HG03521 (cell line): Measurements from ENCODE around the gene CHST11.
A peak's percentile ranks its signal among the peaks of the same experiment; 100 is the strongest.

Experiments
- ATAC-seq: cut with Tn5 transposase; IDR thresholded peaks from one replicate; pipeline ENCODE4 v1.9.1; 2021; ENCODE audit warnings: mild to moderate bottlenecking, moderate library complexity; ENCODE audit not compliant: unreplicated experiment

Gene CHST11

DNA sequence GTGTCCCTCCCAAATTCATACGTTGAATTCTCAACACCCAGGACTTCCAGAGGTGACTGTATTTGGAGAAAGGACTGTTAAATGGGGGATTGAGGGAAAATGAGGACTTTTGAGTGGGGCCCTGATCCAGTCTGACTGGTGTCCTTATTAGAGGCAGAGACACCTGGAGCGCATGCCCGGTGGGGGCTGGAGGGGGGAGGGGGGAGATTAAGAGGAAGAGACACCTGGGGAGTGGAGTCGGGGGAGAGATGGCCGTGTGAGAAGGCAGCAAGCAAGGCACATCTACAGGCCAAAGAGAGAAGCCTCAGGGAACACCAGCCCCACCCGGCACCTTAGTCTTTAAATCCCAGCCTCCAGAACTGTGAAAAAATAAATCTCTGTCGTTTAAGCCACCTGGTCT lies 291.6 kb downstream of the CHST11 start:
- no peak for ATAC-seq

DNA sequence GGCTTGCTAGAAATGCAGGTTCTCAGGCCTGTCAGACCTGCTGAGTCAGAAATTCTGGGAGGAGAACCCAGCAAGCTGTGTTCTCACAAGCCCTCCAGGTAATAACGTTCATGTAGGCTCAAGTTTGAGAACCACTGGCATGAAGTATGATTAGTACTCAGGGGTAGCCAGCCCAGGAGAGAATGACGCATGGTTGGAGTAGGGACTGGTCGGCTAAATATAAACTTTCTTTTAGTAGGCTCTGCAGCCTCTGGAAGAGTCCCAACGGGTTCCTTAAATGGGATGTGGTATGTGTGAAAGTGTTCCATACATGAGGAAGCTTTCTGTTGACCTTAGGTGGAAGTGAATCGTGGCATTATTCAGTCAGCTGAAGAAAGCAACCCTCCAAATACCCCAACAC lies 292.0 kb downstream of the CHST11 start:
- ATAC-seq: no peak

GRCh38 chr12:104749545-104749944 lies 292.8 kb downstream of the CHST11 start:
- ATAC-seq: no peak

GRCh38 chr12:104750061-104750460 lies 293.3 kb downstream of the CHST11 start:
- peak; percentile 61 for ATAC-seq

DNA sequence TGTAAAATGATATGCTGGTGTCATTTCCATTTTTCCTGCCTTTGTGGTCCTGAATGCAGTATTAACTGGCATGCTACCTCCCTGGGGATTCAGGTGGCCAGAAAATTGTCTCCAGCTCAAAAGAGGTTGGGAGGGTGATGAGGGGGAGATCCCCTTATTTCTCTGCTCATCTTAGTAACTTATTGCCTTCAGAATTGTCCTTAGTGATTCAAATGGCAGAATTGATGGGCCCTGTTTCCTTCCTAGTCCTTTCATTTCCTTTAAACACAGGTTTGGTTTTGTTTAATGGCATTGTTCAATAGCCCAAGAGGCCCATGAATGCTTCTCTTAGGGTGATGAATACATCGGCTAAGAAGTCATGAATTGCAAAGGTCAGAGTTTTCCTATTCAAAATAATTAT lies 294.4 kb downstream of the CHST11 start:
- no peak for ATAC-seq

GRCh38 chr12:104751594-104751993 lies 294.8 kb downstream of the CHST11 start:
- peak; percentile 56 for ATAC-seq

GRCh38 chr12:104752016-104752415 lies 295.3 kb downstream of the CHST11 start:
- no peak for ATAC-seq

DNA sequence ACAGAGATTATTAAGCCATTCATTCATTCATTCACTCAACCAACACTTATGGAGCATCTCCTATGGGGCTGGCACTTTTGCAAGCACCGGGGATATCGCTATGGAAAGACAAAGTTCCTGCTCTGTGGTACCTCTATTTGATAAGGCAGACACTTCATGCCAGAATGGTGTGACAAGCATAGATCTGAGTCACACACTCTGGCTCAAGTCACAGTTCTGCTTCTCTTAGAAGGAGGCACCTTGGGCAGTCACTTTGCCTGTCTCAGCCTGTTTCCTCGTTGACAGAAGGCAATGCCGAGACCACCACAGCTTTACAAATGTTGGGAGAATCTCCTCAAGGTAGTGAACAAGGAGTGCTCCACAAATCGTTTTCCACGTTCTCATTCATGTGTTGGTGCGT lies 296.1 kb downstream of the CHST11 start:
- no peak for ATAC-seq

DNA sequence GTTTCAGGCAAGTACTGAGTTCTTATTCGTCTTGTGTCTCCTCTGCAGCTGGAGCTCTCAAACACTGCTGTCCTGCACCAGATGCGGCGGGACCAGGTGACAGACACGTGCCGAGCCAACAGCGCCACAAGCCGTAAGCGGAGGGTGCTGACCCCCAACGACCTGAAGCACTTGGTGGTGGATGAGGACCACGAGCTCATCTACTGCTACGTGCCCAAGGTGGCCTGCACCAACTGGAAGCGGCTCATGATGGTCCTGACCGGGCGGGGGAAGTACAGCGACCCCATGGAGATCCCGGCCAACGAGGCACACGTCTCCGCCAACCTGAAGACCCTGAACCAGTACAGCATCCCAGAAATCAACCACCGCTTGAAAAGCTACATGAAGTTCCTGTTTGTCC lies 300.2 kb downstream of the CHST11 start:
- no peak for ATAC-seq

DNA sequence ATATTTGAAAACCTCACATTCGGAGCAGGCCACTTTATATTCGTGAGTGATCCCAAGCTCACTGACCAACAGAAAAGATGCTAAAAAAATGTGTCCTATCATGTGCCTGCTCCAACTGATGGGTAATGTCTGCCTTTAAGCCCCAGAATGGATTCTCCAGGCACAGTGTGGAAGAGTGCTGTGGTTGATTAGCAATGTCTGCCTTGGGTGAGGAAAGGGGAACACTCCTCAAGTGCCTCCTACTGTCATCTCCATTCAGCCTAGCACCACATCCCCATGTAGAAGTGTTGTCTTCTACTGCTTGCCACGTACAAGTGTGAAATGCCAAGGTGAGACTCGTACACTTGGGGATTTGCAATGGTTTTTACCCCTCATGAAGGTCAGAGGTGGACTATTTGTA lies 302.0 kb downstream of the CHST11 start:
- ATAC-seq: no peak

GRCh38 chr12:104761091-104761490 lies 304.3 kb downstream of the CHST11 start:
- ATAC-seq: no peak

DNA sequence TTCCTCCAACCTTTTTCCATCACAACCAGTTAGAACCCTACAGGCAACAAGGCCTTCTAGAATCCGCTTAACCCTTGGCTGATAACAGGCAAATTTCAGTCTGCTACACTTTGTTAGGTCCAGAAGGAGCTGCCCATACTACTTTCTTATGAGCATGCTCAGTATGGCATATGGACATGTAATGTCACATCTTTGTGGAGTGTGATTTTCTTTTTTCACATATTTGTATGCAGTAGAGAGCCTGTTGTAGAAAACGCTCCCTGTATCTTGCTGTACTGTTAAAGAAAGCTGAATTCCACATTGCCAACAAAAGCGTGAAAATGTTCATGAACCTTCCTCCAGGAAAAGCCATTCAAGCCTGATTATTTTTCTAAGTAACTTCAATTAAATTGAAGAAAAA lies 304.9 kb downstream of the CHST11 start:
- no peak for ATAC-seq

DNA sequence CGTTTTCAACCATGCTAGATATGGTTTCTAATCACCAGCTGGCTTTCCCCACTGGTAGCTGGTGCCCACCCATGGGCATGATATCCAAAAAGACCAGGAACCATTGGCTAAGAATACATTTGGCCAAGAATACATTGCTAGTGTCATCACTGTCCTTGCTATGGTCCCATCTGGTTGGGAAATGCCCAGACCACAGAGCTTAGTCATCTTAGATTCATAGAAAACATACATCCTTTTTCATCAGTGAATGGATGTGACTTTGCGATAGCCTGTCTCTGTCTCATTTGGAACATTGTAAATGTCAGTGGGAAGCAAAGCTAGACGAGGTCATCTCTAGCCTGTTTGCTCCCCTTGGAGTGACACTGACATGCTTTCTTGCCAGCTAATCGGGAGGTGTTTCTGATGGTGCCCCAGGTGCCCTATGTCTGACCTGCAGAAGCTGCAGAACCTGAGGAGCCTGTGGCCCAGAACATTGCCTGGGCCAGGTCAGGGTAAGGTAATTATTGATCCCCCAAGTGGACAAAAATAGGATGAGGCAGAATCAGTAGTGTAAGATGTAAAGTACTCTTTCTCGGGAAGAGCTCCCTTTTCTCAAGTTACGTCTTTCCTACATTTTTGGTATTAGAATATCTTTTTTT lies 306.5 kb downstream of the CHST11 start:
- peak; percentile 45 for ATAC-seq

DNA sequence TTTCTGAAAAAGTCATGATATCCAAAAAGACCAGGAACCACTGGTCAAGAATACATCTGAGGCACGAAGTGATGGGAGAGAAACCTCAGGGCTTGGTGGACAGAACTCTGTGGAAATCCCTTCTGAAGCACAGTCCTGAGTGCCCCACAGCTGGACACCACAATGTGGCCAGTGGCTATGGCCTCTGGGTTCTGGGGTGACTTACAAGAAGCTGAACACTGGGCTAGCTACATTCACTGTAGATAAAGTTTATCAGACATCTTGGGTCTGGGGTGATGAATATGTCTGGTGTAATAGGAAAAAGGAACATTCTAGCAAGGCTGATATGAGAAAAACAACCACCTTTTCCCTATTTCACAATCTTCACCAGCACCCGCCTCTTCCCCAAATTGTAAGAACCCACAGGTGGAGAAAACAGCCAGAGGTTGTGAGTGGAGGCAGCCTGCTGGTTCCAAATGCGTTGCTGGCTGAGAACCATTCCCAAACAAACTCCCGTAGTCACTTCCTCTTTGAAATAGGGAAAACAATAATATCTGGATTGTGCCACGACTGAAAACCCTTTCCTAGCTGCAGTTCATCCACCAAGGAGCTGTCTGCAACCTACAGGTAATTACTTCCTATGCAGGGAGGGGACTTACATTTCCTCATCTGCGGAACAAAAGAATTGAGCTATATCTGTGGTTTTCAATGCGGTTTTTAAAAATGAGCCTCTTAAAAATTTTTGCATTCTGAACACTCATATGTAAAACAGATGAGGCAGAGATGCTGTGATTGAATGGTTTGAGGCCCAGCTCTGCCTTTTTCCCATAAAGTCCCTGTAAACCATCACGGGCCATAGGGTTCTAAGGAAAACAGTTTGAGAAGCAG lies 307.7 kb downstream of the CHST11 start:
- no peak for ATAC-seq

GRCh38 chr12:104767261-104767660 lies 310.5 kb downstream of the CHST11 start:
- no peak for ATAC-seq

DNA sequence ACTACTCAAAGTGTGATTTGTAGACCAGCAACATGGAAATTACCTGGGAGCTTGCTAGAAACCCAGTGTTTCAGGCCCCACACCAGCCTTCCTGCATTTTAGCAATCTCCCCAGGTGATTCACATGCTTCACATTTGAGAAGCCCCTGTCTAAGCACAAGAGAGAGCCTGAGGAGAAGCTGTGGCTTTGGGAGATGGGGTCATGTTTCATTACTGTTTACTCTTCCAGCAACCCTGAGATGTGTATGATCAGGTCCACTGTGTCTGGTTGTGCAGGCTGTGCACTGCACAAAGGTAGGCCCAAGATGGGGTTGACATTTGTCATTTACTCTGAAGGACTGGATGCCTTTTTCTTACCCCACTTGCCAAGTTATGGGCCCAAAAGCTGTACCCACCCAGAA lies 311.3 kb downstream of the CHST11 start:
- ATAC-seq: no peak

GRCh38 chr12:104769144-104769561 lies 312.4 kb downstream of the CHST11 start:
- no peak for ATAC-seq

- no peak for ATAC-seq
These were observed 315.6 kb downstream of the CHST11 start for GRCh38 chr12:104772336-104772735.

DNA sequence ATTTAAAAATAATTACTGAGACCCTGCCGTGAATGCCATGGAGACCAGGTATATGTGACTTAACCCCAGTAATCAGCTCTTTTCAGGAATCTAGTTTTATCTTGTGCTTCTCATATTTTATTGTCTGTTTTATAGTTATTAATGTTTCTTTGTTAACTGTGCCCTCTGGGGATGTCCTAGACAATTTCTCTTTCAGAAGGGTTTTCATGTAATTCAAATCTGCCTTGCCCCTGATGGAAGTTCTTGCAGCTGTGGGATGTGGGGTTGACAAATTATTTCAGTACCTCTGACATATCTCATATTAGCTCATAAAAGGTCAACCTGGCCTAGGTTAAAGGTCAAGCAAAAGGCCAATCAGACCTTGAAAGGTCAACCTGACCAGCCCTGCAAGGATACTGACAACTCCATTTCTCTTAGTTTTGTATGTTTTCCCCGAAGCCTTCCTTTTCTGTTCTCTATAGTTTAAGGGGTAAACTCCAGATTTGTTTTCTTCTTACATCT lies 319.0 kb downstream of the CHST11 start:
- ATAC-seq: no peak

DNA sequence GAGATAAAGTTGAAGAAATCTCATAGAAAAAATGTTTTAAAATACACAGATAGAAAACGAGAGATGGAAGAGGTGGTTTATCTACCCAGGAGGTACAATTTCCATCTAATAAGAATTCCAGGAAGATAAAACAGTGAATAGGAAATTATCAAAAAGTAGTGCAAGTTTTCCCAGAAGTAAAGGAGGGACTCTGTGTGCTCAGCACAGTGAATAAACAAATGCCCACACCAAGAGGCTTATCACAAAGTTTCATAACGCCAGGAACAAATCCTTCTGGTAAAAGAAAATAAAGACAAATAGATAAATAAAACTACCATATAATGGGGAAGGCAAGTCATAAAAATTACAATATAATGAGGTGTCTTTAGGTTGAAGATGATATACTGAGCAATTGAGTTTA lies 322.4 kb downstream of the CHST11 start:
- no peak for ATAC-seq

DNA sequence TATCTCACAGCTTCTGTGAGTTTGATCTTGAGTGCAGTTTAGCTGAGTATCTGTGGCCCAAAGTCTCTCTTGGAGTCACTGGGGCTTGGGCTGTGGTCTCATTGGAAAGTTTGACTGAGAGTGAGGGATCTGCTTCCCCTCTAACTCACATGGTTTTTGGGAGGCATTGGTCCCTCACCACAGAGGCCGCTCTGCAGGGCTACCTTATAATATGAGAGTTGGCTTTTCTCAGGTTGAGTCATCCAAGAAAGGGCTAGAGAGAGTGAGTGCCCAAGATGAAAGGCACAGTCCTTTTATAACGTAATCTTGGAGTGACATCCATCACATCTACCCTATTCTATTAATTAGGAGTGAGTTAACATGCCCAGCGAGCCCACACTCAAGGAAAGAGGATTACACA lies 325.5 kb downstream of the CHST11 start:
- ATAC-seq: no peak

DNA sequence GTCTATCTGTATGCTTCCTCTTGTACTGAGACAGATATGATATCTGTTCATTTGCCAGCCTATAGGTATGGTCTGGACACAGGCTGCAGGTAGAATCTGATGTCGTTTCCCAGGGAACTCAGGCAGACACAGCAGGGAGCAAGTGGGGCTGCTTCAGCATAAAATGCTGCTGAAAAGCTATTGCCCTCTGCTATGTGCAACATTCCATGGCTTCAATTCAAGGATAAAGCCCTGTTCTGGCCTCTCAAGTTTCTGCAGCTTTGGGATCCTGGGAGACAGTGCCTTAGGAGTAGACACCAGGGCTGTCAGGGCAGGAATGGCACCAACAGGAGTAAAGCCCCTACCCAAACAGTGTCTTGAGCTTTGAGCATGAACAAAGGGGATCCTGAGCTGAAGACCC lies 327.8 kb downstream of the CHST11 start:
- ATAC-seq: no peak
